ENCODE measurements around the gene PRELP.

DNA sequence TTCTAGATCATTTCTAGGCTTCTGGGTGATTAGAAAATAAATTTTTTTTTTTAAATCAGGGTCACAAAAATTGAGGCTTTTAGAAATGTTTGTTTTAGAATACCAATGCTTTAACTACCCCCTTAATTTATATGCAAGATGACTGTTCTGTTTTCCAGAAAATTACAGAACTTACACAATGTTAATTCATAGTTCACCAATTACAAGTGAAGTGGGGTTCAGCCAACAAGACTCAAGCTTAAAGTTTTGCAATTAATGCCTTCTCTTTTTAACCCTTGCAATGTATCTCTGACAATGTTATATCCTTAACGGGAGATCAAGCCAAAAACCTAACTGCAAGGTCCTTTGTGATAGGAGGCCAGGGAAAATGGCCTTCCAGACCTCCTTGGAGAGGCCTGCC lies 5.6 kb downstream of the PRELP start:
- TF ChIP-seq SIN3A (IDR thresholded peaks at IDR 0.05; ENCODE audit: low read depth, low read length): no peak
- TF ChIP-seq MYC (IDR thresholded peaks at IDR 0.05; ENCODE audit: insufficient read depth, insufficient read length, insufficient replicate concordance, low read length, severe bottlenecking): no peak
- no peak for TF ChIP-seq TCF3 (IDR thresholded peaks at IDR 0.05; ENCODE audit: borderline replicate concordance, insufficient read depth, low read depth, low read length)
- TF ChIP-seq, protein P1, sequence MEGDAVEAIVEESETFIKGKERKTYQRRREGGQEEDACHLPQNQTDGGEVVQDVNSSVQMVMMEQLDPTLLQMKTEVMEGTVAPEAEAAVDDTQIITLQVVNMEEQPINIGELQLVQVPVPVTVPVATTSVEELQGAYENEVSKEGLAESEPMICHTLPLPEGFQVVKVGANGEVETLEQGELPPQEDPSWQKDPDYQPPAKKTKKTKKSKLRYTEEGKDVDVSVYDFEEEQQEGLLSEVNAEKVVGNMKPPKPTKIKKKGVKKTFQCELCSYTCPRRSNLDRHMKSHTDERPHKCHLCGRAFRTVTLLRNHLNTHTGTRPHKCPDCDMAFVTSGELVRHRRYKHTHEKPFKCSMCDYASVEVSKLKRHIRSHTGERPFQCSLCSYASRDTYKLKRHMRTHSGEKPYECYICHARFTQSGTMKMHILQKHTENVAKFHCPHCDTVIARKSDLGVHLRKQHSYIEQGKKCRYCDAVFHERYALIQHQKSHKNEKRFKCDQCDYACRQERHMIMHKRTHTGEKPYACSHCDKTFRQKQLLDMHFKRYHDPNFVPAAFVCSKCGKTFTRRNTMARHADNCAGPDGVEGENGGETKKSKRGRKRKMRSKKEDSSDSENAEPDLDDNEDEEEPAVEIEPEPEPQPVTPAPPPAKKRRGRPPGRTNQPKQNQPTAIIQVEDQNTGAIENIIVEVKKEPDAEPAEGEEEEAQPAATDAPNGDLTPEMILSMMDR (IDR thresholded peaks at IDR 0.05 in 2 of 3, conservative IDR thresholded peaks at IDR 0.05 in 1 of 3; ENCODE audit: control insufficient read depth in 2 of 3, extremely low read depth in 1 of 3, insufficient read depth in 1 of 3, low read depth in 3 of 3, low read length in 3 of 3): no peak

Data from GM12878 (cell line).